B cell (primary cell): Measurements from ENCODE around the gene ATP8A2. TPM values are rescaled to one million over a fixed set of nuclear protein-coding genes. Genes with fewer than 3 reads are reported as not detected.

Experiments used
- ATAC-seq: fragments of 200-7000 bp; cut with Tn5 transposase; one replicate; pipeline ENCODE4 v1.10.0; 2021; ENCODE audit warnings: low read depth, mild to moderate bottlenecking, moderate number of reproducible peaks, moderate library complexity
- CTCF ChIA-PET: fragments of 350-600 bp; sonication (Branson Sonifier 250); formaldehyde crosslinking; loops from one replicate; lab custom pipeline; 2021; ENCODE audit warnings: antibody characterized with exemption, inconsistent platforms; lab: Charles Lee
- POLR2A ChIA-PET: fragments of 350-600 bp; sonication (Branson Sonifier 250); formaldehyde crosslinking; loops from one replicate; lab custom pipeline; 2021; ENCODE audit warnings: antibody characterized with exemption; lab: Charles Lee
- DNase-seq: peaks from one replicate; pipeline ENCODE4 v3.0.0; 2013
- H2AFZ ChIP-seq: 2 replicates; pipeline ENCODE4 v1.6.1; 2012; ENCODE audit warnings: mild to moderate bottlenecking, low read depth, low read length; ENCODE audit not compliant: insufficient read depth, poor library complexity, severe bottlenecking
- H3K27ac ChIP-seq, 2 donors: 1 replicate in 1 of 2; 2 replicates in 1 of 2; pipeline ENCODE4 v1.5.1; 2012 to 2013; ENCODE audit warnings: low read length in 2 of 2, mild to moderate bottlenecking in 2 of 2, moderate library complexity in 1 of 2
- H3K27me3 ChIP-seq, 4 experiments: fragments of 200-600 bp in 1 of 4; sonication (generic) in 1 of 4; replicated peaks in 1 of 4; 1 replicate in 2 of 4; 2 replicates in 2 of 4; pipeline versions ENCODE4 v1.6.1 to v1.7.0; 2013 to 2016; ENCODE audit warnings: low read length in 3 of 4, mild to moderate bottlenecking in 2 of 4, mixed read lengths in 1 of 4, moderate library complexity in 1 of 4; ENCODE audit not compliant: insufficient read depth in 4 of 4, control insufficient read depth in 3 of 4; ENCODE audit errors: control extremely low read depth in 1 of 4
- H3K36me3 ChIP-seq, 2 experiments: replicated peaks in 1 of 2; 1 replicate in 1 of 2; 2 replicates in 1 of 2; pipeline versions ENCODE4 v1.6.1 to v1.7.1; 2013; ENCODE audit warnings: low read length in 1 of 2; ENCODE audit not compliant: insufficient read depth in 2 of 2, control insufficient read depth in 1 of 2; ENCODE audit errors: control extremely low read depth in 1 of 2, extremely low read depth in 1 of 2
- H3K4me1 ChIP-seq, 2 donors: fragments of 200-600 bp in 1 of 2; sonication (generic) in 1 of 2; 1 replicate in 1 of 2; 2 replicates in 1 of 2; pipeline versions ENCODE4 v1.5.1 to v1.6.1; 2013 to 2017; ENCODE audit warnings: low read length in 2 of 2; ENCODE audit not compliant: control insufficient read depth in 2 of 2, insufficient read depth in 2 of 2
- H3K4me2 ChIP-seq: replicated peaks from 2 replicates; pipeline ENCODE3; 2012; ENCODE audit warnings: mild to moderate bottlenecking, low read depth, low read length; ENCODE audit not compliant: poor library complexity, severe bottlenecking
- H3K4me3 ChIP-seq, 5 experiments: fragments of 200-600 bp in 1 of 5; sonication (generic) in 1 of 5; 1 replicate in 3 of 5; 2 replicates in 2 of 5; pipeline versions ENCODE4 v1.5.1 to v1.7.0; 2011 to 2016; ENCODE audit warnings: low read length in 4 of 5, mild to moderate bottlenecking in 4 of 5, low read depth in 2 of 5, control low read depth in 1 of 5, moderate library complexity in 1 of 5; ENCODE audit not compliant: insufficient read depth in 1 of 5; ENCODE audit errors: control extremely low read depth in 1 of 5, extremely low read depth in 1 of 5
- H3K79me2 ChIP-seq: fragments of 200-600 bp; sonication (generic); one replicate; pipeline ENCODE4 v1.6.0; 2016; ENCODE audit warnings: low read length; ENCODE audit not compliant: control insufficient read depth, insufficient read depth
- H3K9ac ChIP-seq: fragments of 200-600 bp; sonication (generic); 2 replicates; pipeline ENCODE4 v1.6.1; 2017; ENCODE audit warnings: mild to moderate bottlenecking, low read length, moderate library complexity
- H3K9me3 ChIP-seq, 3 donors: one replicate each; pipeline versions ENCODE4 v1.6.1 to v1.7.1; 2013; ENCODE audit warnings: low read length in 2 of 3; ENCODE audit not compliant: control insufficient read depth in 2 of 3, insufficient read depth in 1 of 3; ENCODE audit errors: control extremely low read depth in 1 of 3
- H4K20me1 ChIP-seq: 2 replicates; pipeline ENCODE4 v1.6.0; 2012; ENCODE audit warnings: mild to moderate bottlenecking, low read length; ENCODE audit not compliant: insufficient read depth, control insufficient read depth, poor library complexity, severe bottlenecking
- H3K27ac Mint-ChIP-seq: one replicate; pipeline ENCODE4 v1.8.0; 2021; ENCODE audit warnings: mixed read lengths
- H3K27me3 Mint-ChIP-seq: one replicate; pipeline ENCODE4 v1.8.0; 2021; ENCODE audit warnings: mixed read lengths
- H3K4me1 Mint-ChIP-seq: one replicate; pipeline ENCODE4 v1.8.0; 2021; ENCODE audit warnings: mixed read lengths
- H3K4me3 Mint-ChIP-seq: one replicate; pipeline ENCODE4 v1.8.0; 2021; ENCODE audit warnings: mixed read lengths
- H3K9me3 Mint-ChIP-seq: one replicate; pipeline ENCODE4 v1.8.0; 2022; ENCODE audit warnings: mixed read lengths; ENCODE audit not compliant: insufficient read depth
- CTCF ChIP-seq: fragments of 200-600 bp; IDR thresholded peaks from one replicate; pipeline ENCODE4 v1.8.0; 2022; ENCODE audit warnings: antibody characterized with exemption, mild to moderate bottlenecking
- EZH2 ChIP-seq: IDR thresholded peaks from 2 replicates; pipeline ENCODE4 v1.6.1; 2012; ENCODE audit warnings: borderline replicate concordance, low read depth, mild to moderate bottlenecking, moderate library complexity, low read length; ENCODE audit not compliant: insufficient read depth, poor library complexity, severe bottlenecking
- WGBS: methylation state at CpG from one replicate; pipeline ENCODE4 v1.1.5; 2013; ENCODE audit warnings: missing lambda C conversion rate; ENCODE audit not compliant: insufficient coverage; 5-methylcytosine and 5-hydroxymethylcytosine counted together
- intact Hi-C: fragments of 100-400 bp; cut with micrococcal nuclease; formaldehyde crosslinking; loops from one replicate; pipeline ENCODE4 v1.10.0; 2022
- polyA plus RNA-seq: library from polyadenylated mRNA; depleted of rRNA; stranded (reverse); fragments of >200 nt; gene quantifications from 2 replicates; pipeline ENCODE4 v1.2.3, GENCODE V29; 2012
- total RNA-seq, 2 donors: library from RNA; stranded (reverse); fragments of 120-200 nt in 1 of 2; gene quantifications; 1 replicate in 1 of 2; 2 replicates in 1 of 2; pipeline versions ENCODE4 v1.2.3 to v1.2.4, GENCODE V29; 2013 to 2022

Gene ATP8A2
- total and polyA plus RNA-seq, 2 donors (not counting 1 experiment from before 2014, with no cell fraction given): not detected

DNA sequence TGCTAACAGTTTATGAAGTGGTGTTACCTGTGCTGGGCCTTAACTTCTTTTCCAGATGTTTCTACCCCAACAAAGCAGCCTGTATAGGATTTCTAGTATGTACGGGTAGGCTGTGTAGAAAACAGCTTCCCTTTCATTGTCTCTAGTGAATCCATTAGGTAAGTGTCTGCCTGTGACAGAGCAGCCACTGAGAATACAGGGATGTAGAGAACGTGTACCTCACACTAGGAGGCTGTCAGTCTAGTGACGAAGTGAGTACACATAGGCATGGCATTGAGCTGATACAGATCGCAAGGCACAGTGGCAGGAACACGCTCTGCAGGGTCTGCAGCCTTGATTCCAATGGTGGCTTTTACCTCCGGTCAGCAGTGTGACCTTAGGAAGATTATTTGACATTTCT, 562.4 kb downstream of the ATP8A2 start:
- H3K4me3 Mint-ChIP-seq: no peak overlapping the region
- no peaks in the 10 kb centered on the region for H3K36me3 ChIP-seq
- H4K20me1 ChIP-seq: no peaks in the 10 kb centered on the region
- POLR2A ChIA-PET: no interaction called here
- no peaks in the 10 kb centered on the region for H3K4me1 Mint-ChIP-seq
- H3K27me3 ChIP-seq: no peaks in the 10 kb centered on the region
- TF ChIP-seq CTCF: no peak
- TF ChIP-seq EZH2: no peak
- no peak overlapping the region for H3K9ac ChIP-seq
- H3K79me2 ChIP-seq: no peaks in the 10 kb centered on the region
- H3K9me3 Mint-ChIP-seq: no peaks in the 10 kb centered on the region
- H3K9me3 ChIP-seq: no peaks in the 10 kb centered on the region
- H3K4me1 ChIP-seq: no peaks in the 10 kb centered on the region
- H2AFZ ChIP-seq: no peak overlapping the region
- ATAC-seq (no peak), DNase-seq (no peak)
- H3K27me3 Mint-ChIP-seq: peaks cover 7% of the 10 kb centered on the region
- no peak overlapping the region for H3K4me2 ChIP-seq
- intact Hi-C loops: no loop called here
- 63% methylated on average over 2 of the region's 6 CpGs for WGBS
- no peak overlapping the region for H3K27ac Mint-ChIP-seq
- CTCF ChIA-PET: no interaction called here
- H3K4me3 ChIP-seq: no peak overlapping the region
- H3K27ac ChIP-seq: no peak overlapping the region

- H3K27ac Mint-ChIP-seq: no peak overlapping the region
- H3K27ac ChIP-seq: no peak overlapping the region
- no peak overlapping the region for H2AFZ ChIP-seq
- H3K9ac ChIP-seq: no peak overlapping the region
- H3K4me2 ChIP-seq: no peak overlapping the region
- POLR2A ChIA-PET: no interaction called here
- H3K79me2 ChIP-seq: no peaks in the 10 kb centered on the region
- CTCF ChIA-PET: no interaction called here
- 73% methylated on average over 24 of the region's 24 CpGs for WGBS
- H4K20me1 ChIP-seq: no peaks in the 10 kb centered on the region
- no peaks in the 10 kb centered on the region for H3K9me3 ChIP-seq
- H3K4me3 ChIP-seq: no peak overlapping the region
- H3K4me1 Mint-ChIP-seq: no peaks in the 10 kb centered on the region
- H3K36me3 ChIP-seq: no peaks in the 10 kb centered on the region
- no peaks in the 10 kb centered on the region for H3K27me3 ChIP-seq
- no peaks in the 10 kb centered on the region for H3K4me1 ChIP-seq
- no peaks in the 10 kb centered on the region for H3K27me3 Mint-ChIP-seq
- H3K4me3 Mint-ChIP-seq: no peak overlapping the region
- TF ChIP-seq CTCF: no peak
- no peak for TF ChIP-seq EZH2
- intact Hi-C loops: no loop called here
- H3K9me3 Mint-ChIP-seq: no peaks in the 10 kb centered on the region
- DNase-seq: no peak
- ATAC-seq: no peak
These were observed 568.4 kb downstream of the ATP8A2 start for GRCh38 chr13:25939961-25940687.
